DND-41 (cell line): ENCODE measurements around the gene MX2.

Experiments used
- ATAC-seq: fragments of 200-7000 bp; cut with Tn5 transposase; 3 replicates; pipeline ENCODE4 v1.9.1; 2021; ENCODE audit warnings: low read depth; ENCODE audit not compliant: insufficient read depth
- DNase-seq: peaks from one replicate; pipeline ENCODE4 v3.0.0-alpha.2; 2020
- H2AFZ ChIP-seq: 2 replicates; pipeline ENCODE4 v1.6.0; 2012; ENCODE audit warnings: low read depth, low read length
- H3K27ac ChIP-seq: 2 replicates; pipeline ENCODE4 v1.5.1; 2012; ENCODE audit warnings: low read length, inconsistent platforms
- H3K27me3 ChIP-seq: fragments of 200-600 bp; sonication (generic); 2 replicates; pipeline ENCODE4 v1.6.0; 2012; ENCODE audit warnings: low read length, mild to moderate bottlenecking, inconsistent platforms; ENCODE audit not compliant: insufficient read depth, poor library complexity
- H3K36me3 ChIP-seq: 2 replicates; pipeline ENCODE4 v1.5.1; 2012; ENCODE audit warnings: low read length, inconsistent platforms; ENCODE audit not compliant: insufficient read depth
- H3K4me1 ChIP-seq: 2 replicates; pipeline ENCODE4 v1.5.1; 2012; ENCODE audit warnings: mild to moderate bottlenecking, low read length; ENCODE audit not compliant: insufficient read depth
- H3K4me2 ChIP-seq: 2 replicates; pipeline ENCODE4 v1.6.0; 2012; ENCODE audit warnings: mild to moderate bottlenecking, moderate library complexity, low read length, inconsistent platforms; ENCODE audit not compliant: insufficient read depth
- H3K4me3 ChIP-seq, 2 experiments: fragments of 200-600 bp in 1 of 2; shearing (Covaris generic) in 1 of 2; 2 replicates each; pipeline ENCODE4 v1.5.1; 2012 to 2016; ENCODE audit warnings: inconsistent platforms in 2 of 2, low read length in 2 of 2, mild to moderate bottlenecking in 2 of 2, low read depth in 1 of 2, moderate library complexity in 1 of 2
- H3K79me2 ChIP-seq: 2 replicates; pipeline ENCODE4 v1.6.0; 2012; ENCODE audit warnings: low read length, inconsistent platforms; ENCODE audit not compliant: insufficient read depth
- H3K9ac ChIP-seq: 2 replicates; pipeline ENCODE4 v1.6.0; 2012; ENCODE audit warnings: low read depth, mild to moderate bottlenecking, inconsistent platforms, low read length, moderate library complexity
- H3K9me3 ChIP-seq: 2 replicates; pipeline ENCODE4 v1.5.1; 2012; ENCODE audit warnings: low read length, moderate library complexity, mild to moderate bottlenecking, inconsistent platforms; ENCODE audit not compliant: insufficient read depth, severe bottlenecking
- H4K20me1 ChIP-seq: 2 replicates; pipeline ENCODE4 v1.6.0; 2012; ENCODE audit warnings: low read length; ENCODE audit not compliant: insufficient read depth
- EZH2 ChIP-seq: IDR thresholded peaks from 3 replicates; pipeline ENCODE4 v1.6.1; 2012; ENCODE audit warnings: borderline replicate concordance, low read depth, mild to moderate bottlenecking, moderate library complexity, low read length, inconsistent platforms; ENCODE audit not compliant: severe bottlenecking
- TF ChIP-seq, protein P1 (sequence below): IDR thresholded peaks from 2 replicates; pipeline ENCODE4 v1.5.1; 2012; ENCODE audit warnings: borderline replicate concordance, low read length, moderate library complexity, mild to moderate bottlenecking; ENCODE audit not compliant: poor library complexity, severe bottlenecking; ENCODE audit errors: extremely low read depth

The MX2 gene

DNA sequence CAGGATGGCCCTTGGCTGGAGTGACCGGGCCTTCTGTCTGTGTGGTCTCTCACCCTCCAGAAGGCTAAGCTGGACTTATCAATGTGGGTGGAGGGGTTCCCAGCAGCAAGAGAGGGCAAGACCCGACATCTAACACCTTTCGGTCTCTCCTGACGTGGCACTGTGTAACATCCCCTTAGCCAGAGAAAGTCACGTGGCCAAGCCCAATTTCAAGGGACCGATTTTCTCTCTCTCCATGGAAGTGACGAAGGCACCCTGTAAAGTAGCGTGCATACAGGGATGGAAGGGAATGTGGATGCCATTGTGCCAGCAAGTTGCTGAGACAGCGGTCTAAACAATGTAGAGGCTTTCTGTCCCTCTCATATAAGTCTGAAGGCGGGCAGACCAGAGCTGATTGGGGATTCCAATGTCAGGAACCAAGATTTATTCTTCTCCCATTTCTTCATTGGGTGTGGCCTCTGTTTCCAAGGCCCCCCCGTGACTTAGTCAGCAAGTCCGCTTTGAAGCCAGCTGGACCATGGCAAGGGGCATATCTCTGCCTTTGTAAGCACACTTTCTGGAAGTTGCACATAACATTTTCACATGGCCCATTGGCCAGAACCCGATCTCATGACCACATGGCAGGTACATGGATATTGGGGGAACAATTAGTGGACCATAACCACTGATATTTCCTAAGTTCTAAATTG lies 76.7 kb downstream of the MX2 start:
- H4K20me1 ChIP-seq = no peaks in the 10 kb centered on the region
- H3K9ac ChIP-seq = no peak overlapping the region
- ATAC-seq (no peak), DNase-seq (no peak)
- peaks cover 15% of the 10 kb centered on the region for H3K9me3 ChIP-seq
- no peak overlapping the region for H2AFZ ChIP-seq
- no peaks in the 10 kb centered on the region for H3K27me3 ChIP-seq
- no peaks in the 10 kb centered on the region for H3K4me1 ChIP-seq
- H3K4me3 ChIP-seq = no peak overlapping the region
- H3K79me2 ChIP-seq = no peaks in the 10 kb centered on the region
- TF ChIP-seq EZH2 = no peak
- TF ChIP-seq, protein P1, sequence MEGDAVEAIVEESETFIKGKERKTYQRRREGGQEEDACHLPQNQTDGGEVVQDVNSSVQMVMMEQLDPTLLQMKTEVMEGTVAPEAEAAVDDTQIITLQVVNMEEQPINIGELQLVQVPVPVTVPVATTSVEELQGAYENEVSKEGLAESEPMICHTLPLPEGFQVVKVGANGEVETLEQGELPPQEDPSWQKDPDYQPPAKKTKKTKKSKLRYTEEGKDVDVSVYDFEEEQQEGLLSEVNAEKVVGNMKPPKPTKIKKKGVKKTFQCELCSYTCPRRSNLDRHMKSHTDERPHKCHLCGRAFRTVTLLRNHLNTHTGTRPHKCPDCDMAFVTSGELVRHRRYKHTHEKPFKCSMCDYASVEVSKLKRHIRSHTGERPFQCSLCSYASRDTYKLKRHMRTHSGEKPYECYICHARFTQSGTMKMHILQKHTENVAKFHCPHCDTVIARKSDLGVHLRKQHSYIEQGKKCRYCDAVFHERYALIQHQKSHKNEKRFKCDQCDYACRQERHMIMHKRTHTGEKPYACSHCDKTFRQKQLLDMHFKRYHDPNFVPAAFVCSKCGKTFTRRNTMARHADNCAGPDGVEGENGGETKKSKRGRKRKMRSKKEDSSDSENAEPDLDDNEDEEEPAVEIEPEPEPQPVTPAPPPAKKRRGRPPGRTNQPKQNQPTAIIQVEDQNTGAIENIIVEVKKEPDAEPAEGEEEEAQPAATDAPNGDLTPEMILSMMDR = no peak
- no peak overlapping the region for H3K4me2 ChIP-seq
- no peak overlapping the region for H3K27ac ChIP-seq
- peaks cover 3% of the 10 kb centered on the region; the same call in 1 of the 2 replicates for H3K36me3 ChIP-seq

DNA sequence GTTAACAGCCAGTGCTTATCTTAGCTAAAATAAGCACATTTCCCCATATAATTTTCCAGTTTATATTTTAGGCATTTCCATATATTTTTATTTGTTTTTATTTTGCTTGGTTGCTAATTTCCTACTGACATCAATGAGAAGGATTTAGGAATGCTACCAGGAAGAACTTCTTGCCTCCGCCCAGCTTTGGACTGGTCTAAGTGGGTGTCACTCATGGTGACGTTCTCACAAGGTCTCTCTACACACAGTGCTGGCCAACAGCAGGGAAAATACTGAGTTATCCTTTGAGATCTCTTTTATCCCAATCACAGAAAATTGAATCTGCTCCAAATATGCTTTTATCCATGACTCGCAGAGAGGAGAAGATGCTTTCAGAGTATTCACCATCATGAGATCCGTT lies 77.4 kb downstream of the MX2 start:
- Histone ChIP-seq H4K20me1 (no peaks in the 10 kb centered on the region), H3K9me3 (peaks cover 15% of the 10 kb centered on the region), H3K27ac (no peak overlapping the region), H3K4me1 (no peaks in the 10 kb centered on the region), H3K79me2 (no peaks in the 10 kb centered on the region), H3K9ac (no peak overlapping the region), H3K36me3 (peaks cover 3% of the 10 kb centered on the region; the same call in 1 of the 2 replicates), H3K4me2 (no peak overlapping the region), H3K4me3 (no peak overlapping the region), H3K27me3 (no peaks in the 10 kb centered on the region), H2AFZ (no peak overlapping the region)
- no peak for ATAC-seq
- TF ChIP-seq EZH2 = no peak
- TF ChIP-seq, protein P1 = no peak
- DNase-seq = no peak

DNA sequence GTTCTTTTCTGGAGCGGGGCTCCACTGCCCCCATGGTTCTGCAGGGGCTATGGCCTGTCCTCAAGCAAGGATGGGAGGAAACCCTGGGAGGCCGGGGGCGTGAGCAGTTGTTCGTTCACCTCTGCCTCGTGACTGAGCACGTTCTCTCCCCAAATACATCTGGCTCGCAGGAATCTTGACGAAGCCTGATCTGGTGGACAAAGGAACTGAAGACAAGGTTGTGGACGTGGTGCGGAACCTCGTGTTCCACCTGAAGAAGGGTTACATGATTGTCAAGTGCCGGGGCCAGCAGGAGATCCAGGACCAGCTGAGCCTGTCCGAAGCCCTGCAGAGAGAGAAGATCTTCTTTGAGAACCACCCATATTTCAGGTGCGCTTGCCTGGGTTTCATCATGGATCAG lies 79.7 kb downstream of the MX2 start:
- H3K9me3 ChIP-seq = no peaks in the 10 kb centered on the region
- H3K36me3 ChIP-seq = peaks cover 3% of the 10 kb centered on the region; the same call in 1 of the 2 replicates
- ATAC-seq (no peak), DNase-seq (no peak)
- H3K4me3 ChIP-seq = no peak overlapping the region
- no peak overlapping the region for H3K4me2 ChIP-seq
- no peak overlapping the region for H3K9ac ChIP-seq
- H4K20me1 ChIP-seq = no peaks in the 10 kb centered on the region
- H2AFZ ChIP-seq = no peak overlapping the region
- no peak overlapping the region for H3K27ac ChIP-seq
- no peaks in the 10 kb centered on the region for H3K27me3 ChIP-seq
- H3K4me1 ChIP-seq = no peaks in the 10 kb centered on the region
- TF ChIP-seq, protein P1 = no peak
- no peak for TF ChIP-seq EZH2
- no peaks in the 10 kb centered on the region for H3K79me2 ChIP-seq
